ENCODE data around the gene PRPF4. TPM values are rescaled to one million over a fixed set of nuclear protein-coding genes. Genes with fewer than 3 reads are reported as not detected.

PRPF4 gene
- total and polyA plus RNA-seq, 9 of the 15 experiments (the other 6 are each of a cell fraction or from before 2014, with no cell fraction given), result 25.8 to 66.0 (median 39.8) TPM

DNA sequence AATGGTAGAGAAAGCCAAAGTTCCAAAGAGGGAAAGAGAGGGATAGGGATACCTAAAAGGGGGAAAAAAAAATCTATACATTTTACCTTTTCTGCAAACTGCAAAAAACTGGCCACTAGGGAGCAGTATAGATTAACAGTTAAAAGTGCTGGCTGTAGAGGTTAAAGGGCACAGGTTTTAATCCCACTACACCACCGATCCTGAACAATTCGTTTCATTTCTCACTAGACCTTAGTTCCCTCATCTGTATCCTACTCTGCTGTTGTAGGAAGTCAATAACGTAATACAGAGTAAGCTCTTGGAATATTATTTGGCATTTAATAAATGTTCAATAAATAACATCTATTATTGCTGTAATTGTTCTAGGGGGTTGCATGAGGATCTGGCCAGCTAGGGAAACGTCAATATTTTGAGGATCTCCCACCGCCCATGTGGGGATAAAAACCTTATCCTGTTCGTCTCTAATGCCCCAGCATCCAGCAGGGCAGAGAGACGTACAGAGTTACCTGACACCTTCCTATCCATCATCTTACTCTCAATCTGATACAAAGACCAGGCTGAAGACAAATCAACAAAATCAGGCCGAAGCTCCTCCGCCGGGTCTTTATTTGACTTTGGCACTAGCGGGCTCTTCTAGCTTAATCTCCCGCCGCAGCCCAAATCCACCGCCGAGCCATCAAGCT is 843 bp upstream of the PRPF4 start:
- Histone ChIP-seq H3K27me3 (ENCODE audit: control insufficient read depth in 2 of 2, insufficient read depth in 2 of 2, low read length in 2 of 2) (no peaks in the 10 kb centered on the region), H3K9me1 (ENCODE audit: control insufficient read depth, insufficient read depth, low read length) (no peaks in the 10 kb centered on the region), H4K20me1 (replicated peaks; ENCODE audit: control insufficient read depth, insufficient read depth, low read length) (no peaks in the 10 kb centered on the region), H3K4me1 (replicated peaks in 1 of 2; ENCODE audit: control insufficient read depth in 2 of 2, insufficient read depth in 2 of 2, low read length in 2 of 2) (peaks cover 3 to 6% of the 10 kb centered on the region in 2 experiments; a peak in 3 of 5 replicates), H3K27ac (ENCODE audit: extremely low read depth, low read depth, low read length) (peak overlapping the region; percentile 92), H3K36me3 (ENCODE audit: control insufficient read depth, insufficient read depth, low read length) (peaks cover 70% of the 10 kb centered on the region), H2AFZ (ENCODE audit: low read depth, low read length) (peak overlapping the region; percentile 98), H3K4me3 (peak overlapping the region; percentile 80), H3K4me2 (ENCODE audit: insufficient read depth, low read length) (peak overlapping the region; percentile 99), H3K79me2 (ENCODE audit: control insufficient read depth, insufficient read depth, low read length) (peaks cover 53% of the 10 kb centered on the region), H3K9me3 (replicated peaks; ENCODE audit: control insufficient read depth, insufficient read depth, low read depth, low read length) (no peaks in the 10 kb centered on the region), H3K9ac (ENCODE audit: insufficient read depth in 1 of 2, low read depth in 2 of 2, low read length in 2 of 2) (peak overlapping the region; percentile 96 to 99)
- intact Hi-C loops (cut with micrococcal nuclease) (loop anchor here (2.0 to 10.0 kb wide), 5 partner anchors 54 to 384 kb away; partner anchors contain the start of genes ALAD, FKBP15 and SLC31A1), in situ Hi-C loops (cut with MboI) (loop anchor here (5.0 kb wide), 2 partner anchors 318 to 383 kb away; no protein-coding TSS in a partner anchor)
- BruUV-seq (replicated peaks), result no TSS peak
- peak; percentile 77 for FAIRE-seq
- DNase-seq (ENCODE audit: extremely low read depth in 1 of 4, low spot score in 3 of 4), result peak; percentile 33 to 78 (median 53)
- POLR2A ChIA-PET, result interaction anchor here (0.5 to 2.0 kb wide), 22 partner anchors 9 to 491 kb away, joined by 3 to 12 read pairs (median 3); partner anchors contain the start of genes ALAD, C9orf43, FKBP15 and POLE3
- peak; percentile 62 for ATAC-seq
- under 1% methylated on average over 15 of the region's 15 CpGs for WGBS (ENCODE audit: insufficient coverage, low coverage, missing lambda C conversion rate)
- CTCF ChIA-PET (ENCODE audit: low intra/inter-chr PET ratio), result interaction anchor here (0.8 to 2.7 kb wide), 11 partner anchors 128 to 383 kb away, joined by 3 to 23 read pairs (median 5); partner anchors contain the start of genes C9orf43 and POLE3
- TF ChIP-seq GTF2A2 (tag; IDR thresholded peaks at IDR 0.05) (no peak), ARID2 (IDR thresholded peaks at IDR 0.05) (0 out of 2 replicates have a peak, but pooled peaks have one; percentile 20), ZNF445 (CRISPR knock-in tag; IDR thresholded peaks at IDR 0.05; ENCODE audit: low read depth) (no peak), SAP30 (IDR thresholded peaks at IDR 0.05; ENCODE audit: borderline replicate concordance, insufficient read depth, low read depth, low read length, poor library complexity, severe bottlenecking) (no peak), IFI16 (CRISPR knock-in tag; IDR thresholded peaks at IDR 0.05) (no peak), FOXK2 (conservative IDR thresholded peaks at IDR 0.05 in 1 of 2, IDR thresholded peaks at IDR 0.05 in 1 of 2; ENCODE audit: low read depth in 2 of 2) (no peak), ZNF24 (IDR thresholded peaks at IDR 0.05) (no peak), RAD21 (CRISPR knock-in tag; conservative IDR thresholded peaks at IDR 0.05 in 1 of 2, IDR thresholded peaks at IDR 0.05 in 1 of 2) (peak; percentile 78 to 82), TFAM (CRISPR knock-in tag; conservative IDR thresholded peaks at IDR 0.05) (no peak), ZNF561 (CRISPR knock-in tag; conservative IDR thresholded peaks at IDR 0.05) (no peak), NR2C1 (IDR thresholded peaks at IDR 0.05) (peak; percentile 95), NR2C1 (tag; IDR thresholded peaks at IDR 0.05) (peak; percentile 96), ZBED1 (IDR thresholded peaks at IDR 0.05) (no peak)
- TF ChIP-seq, protein P1, sequence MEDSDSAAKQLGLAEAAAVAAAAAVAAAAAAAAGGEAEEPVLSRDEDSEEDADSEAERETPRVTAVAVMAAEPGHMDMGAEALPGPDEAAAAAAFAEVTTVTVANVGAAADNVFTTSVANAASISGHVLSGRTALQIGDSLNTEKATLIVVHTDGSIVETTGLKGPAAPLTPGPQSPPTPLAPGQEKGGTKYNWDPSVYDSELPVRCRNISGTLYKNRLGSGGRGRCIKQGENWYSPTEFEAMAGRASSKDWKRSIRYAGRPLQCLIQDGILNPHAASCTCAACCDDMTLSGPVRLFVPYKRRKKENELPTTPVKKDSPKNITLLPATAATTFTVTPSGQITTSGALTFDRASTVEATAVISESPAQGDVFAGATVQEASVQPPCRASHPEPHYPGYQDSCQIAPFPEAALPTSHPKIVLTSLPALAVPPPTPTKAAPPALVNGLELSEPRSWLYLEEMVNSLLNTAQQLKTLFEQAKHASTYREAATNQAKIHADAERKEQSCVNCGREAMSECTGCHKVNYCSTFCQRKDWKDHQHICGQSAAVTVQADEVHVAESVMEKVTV (CRISPR knock-in tag; IDR thresholded peaks at IDR 0.05), result peak; percentile 68
- TF ChIP-seq, protein P2, sequence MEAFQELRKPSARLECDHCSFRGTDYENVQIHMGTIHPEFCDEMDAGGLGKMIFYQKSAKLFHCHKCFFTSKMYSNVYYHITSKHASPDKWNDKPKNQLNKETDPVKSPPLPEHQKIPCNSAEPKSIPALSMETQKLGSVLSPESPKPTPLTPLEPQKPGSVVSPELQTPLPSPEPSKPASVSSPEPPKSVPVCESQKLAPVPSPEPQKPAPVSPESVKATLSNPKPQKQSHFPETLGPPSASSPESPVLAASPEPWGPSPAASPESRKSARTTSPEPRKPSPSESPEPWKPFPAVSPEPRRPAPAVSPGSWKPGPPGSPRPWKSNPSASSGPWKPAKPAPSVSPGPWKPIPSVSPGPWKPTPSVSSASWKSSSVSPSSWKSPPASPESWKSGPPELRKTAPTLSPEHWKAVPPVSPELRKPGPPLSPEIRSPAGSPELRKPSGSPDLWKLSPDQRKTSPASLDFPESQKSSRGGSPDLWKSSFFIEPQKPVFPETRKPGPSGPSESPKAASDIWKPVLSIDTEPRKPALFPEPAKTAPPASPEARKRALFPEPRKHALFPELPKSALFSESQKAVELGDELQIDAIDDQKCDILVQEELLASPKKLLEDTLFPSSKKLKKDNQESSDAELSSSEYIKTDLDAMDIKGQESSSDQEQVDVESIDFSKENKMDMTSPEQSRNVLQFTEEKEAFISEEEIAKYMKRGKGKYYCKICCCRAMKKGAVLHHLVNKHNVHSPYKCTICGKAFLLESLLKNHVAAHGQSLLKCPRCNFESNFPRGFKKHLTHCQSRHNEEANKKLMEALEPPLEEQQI (IDR thresholded peaks at IDR 0.05), result no peak

Measured in K562 (cell line).